ENCODE results near the gene APOL1. TPM values are rescaled to one million over a fixed set of nuclear protein-coding genes. Genes with fewer than 3 reads are reported as not detected.

APOL1 gene
- total RNA-seq, 1 donor: 38.7 TPM

GRCh38 chr22:36294293-36294620 is 41.3 kb downstream of the APOL1 start:
- peak; percentile 65 for DNase-seq (ENCODE audit: insufficient read length, low spot score, missing footprints)
- no peak overlapping the region for H3K4me2 ChIP-seq (ENCODE audit: insufficient read depth, low read length)
- H3K36me3 ChIP-seq (ENCODE audit: insufficient read depth, low read length): peaks cover 88% of the 10 kb centered on the region
- H3K79me2 ChIP-seq (ENCODE audit: insufficient read depth, low read length): peaks cover 81% of the 10 kb centered on the region
- no peak for TF ChIP-seq CTCF (IDR thresholded peaks at IDR 0.05; ENCODE audit: extremely low read depth, low read depth, low read length)
- no peaks in the 10 kb centered on the region for H3K4me1 ChIP-seq (ENCODE audit: insufficient read depth, low read length)
- H3K9me3 ChIP-seq (ENCODE audit: low read depth, low read length): no peaks in the 10 kb centered on the region
- H3K27ac ChIP-seq (ENCODE audit: low read depth, low read length): no peak overlapping the region
- H3K4me3 ChIP-seq (ENCODE audit: insufficient read depth, low read length): no peak overlapping the region
- no peak overlapping the region for H2AFZ ChIP-seq (ENCODE audit: low read length)
- no peaks in the 10 kb centered on the region for H3K27me3 ChIP-seq (ENCODE audit: insufficient read depth, low read length)
- H4K20me1 ChIP-seq (ENCODE audit: insufficient read depth, low read length): peaks cover 72% of the 10 kb centered on the region

GRCh38 chr22:36294801-36295200 is 41.9 kb downstream of the APOL1 start:
- peaks cover 81% of the 10 kb centered on the region for H3K79me2 ChIP-seq (ENCODE audit: insufficient read depth, low read length)
- no peaks in the 10 kb centered on the region for H3K9me3 ChIP-seq (ENCODE audit: low read depth, low read length)
- no peak overlapping the region for H3K27ac ChIP-seq (ENCODE audit: low read depth, low read length)
- peak; percentile 75 for DNase-seq (ENCODE audit: insufficient read length, low spot score, missing footprints)
- H3K27me3 ChIP-seq (ENCODE audit: insufficient read depth, low read length): no peaks in the 10 kb centered on the region
- H3K4me2 ChIP-seq (ENCODE audit: insufficient read depth, low read length): no peak overlapping the region
- TF ChIP-seq CTCF (IDR thresholded peaks at IDR 0.05; ENCODE audit: extremely low read depth, low read depth, low read length): no peak
- no peak overlapping the region for H3K4me3 ChIP-seq (ENCODE audit: insufficient read depth, low read length)
- no peaks in the 10 kb centered on the region for H3K4me1 ChIP-seq (ENCODE audit: insufficient read depth, low read length)
- no peak overlapping the region for H2AFZ ChIP-seq (ENCODE audit: low read length)
- H3K36me3 ChIP-seq (ENCODE audit: insufficient read depth, low read length): peaks cover 88% of the 10 kb centered on the region
- peaks cover 72% of the 10 kb centered on the region for H4K20me1 ChIP-seq (ENCODE audit: insufficient read depth, low read length)

- H3K36me3 ChIP-seq (ENCODE audit: insufficient read depth, low read length): peaks cover 88% of the 10 kb centered on the region
- no peaks in the 10 kb centered on the region for H3K9me3 ChIP-seq (ENCODE audit: low read depth, low read length)
- peak; percentile 3 for DNase-seq (ENCODE audit: insufficient read length, low spot score, missing footprints)
- no peaks in the 10 kb centered on the region for H3K4me1 ChIP-seq (ENCODE audit: insufficient read depth, low read length)
- peaks cover 74% of the 10 kb centered on the region for H4K20me1 ChIP-seq (ENCODE audit: insufficient read depth, low read length)
- H3K27me3 ChIP-seq (ENCODE audit: insufficient read depth, low read length): no peaks in the 10 kb centered on the region
- H3K79me2 ChIP-seq (ENCODE audit: insufficient read depth, low read length): peaks cover 84% of the 10 kb centered on the region
- no peak overlapping the region for H3K27ac ChIP-seq (ENCODE audit: low read depth, low read length)
- H3K4me3 ChIP-seq (ENCODE audit: insufficient read depth, low read length): no peak overlapping the region
- no peak overlapping the region for H2AFZ ChIP-seq (ENCODE audit: low read length)
- no peak overlapping the region for H3K4me2 ChIP-seq (ENCODE audit: insufficient read depth, low read length)
- TF ChIP-seq CTCF (IDR thresholded peaks at IDR 0.05; ENCODE audit: extremely low read depth, low read depth, low read length): no peak
Measured at GRCh38 chr22:36295247-36295646, 42.3 kb downstream of the APOL1 start.

GRCh38 chr22:36296690-36297089 is 43.8 kb downstream of the APOL1 start:
- Histone ChIP-seq H2AFZ (ENCODE audit: low read length) (no peak overlapping the region), H3K27ac (ENCODE audit: low read depth, low read length) (no peak overlapping the region), H3K4me1 (ENCODE audit: insufficient read depth, low read length) (no peaks in the 10 kb centered on the region), H3K4me2 (ENCODE audit: insufficient read depth, low read length) (no peak overlapping the region), H4K20me1 (ENCODE audit: insufficient read depth, low read length) (peaks cover 86% of the 10 kb centered on the region), H3K36me3 (ENCODE audit: insufficient read depth, low read length) (peaks cover 100% of the 10 kb centered on the region), H3K27me3 (ENCODE audit: insufficient read depth, low read length) (no peaks in the 10 kb centered on the region), H3K9me3 (ENCODE audit: low read depth, low read length) (no peaks in the 10 kb centered on the region), H3K4me3 (ENCODE audit: insufficient read depth, low read length) (no peak overlapping the region), H3K79me2 (ENCODE audit: insufficient read depth, low read length) (peaks cover 97% of the 10 kb centered on the region)
- no peak for TF ChIP-seq CTCF (IDR thresholded peaks at IDR 0.05; ENCODE audit: extremely low read depth, low read depth, low read length)
- DNase-seq (ENCODE audit: insufficient read length, low spot score, missing footprints): peak; percentile 44
